Esophagus squamous epithelium (tissue), 5 donors: ENCODE measurements around the gene TXNDC11. TPM values are rescaled to one million over a fixed set of nuclear protein-coding genes. Genes with fewer than 3 reads are reported as not detected.

ENCODE experiments used
- DNase-seq: peaks from one replicate; lab custom pipeline; 2025; lab: John Stamatoyannopoulos, UW
- H3K27ac ChIP-seq, 4 donors: fragments of 200-600 bp; sonication (generic); one replicate each; pipeline ENCODE4 v1.5.1; 2016 to 2019; ENCODE audit warnings: mild to moderate bottlenecking in 1 of 4
- H3K27me3 ChIP-seq, 4 donors: fragments of 200-600 bp; sonication (generic); 1 replicate in 3 of 4; 2 replicates in 1 of 4; pipeline versions ENCODE4 v1.5.1 to v1.6.0; 2017 to 2021; ENCODE audit warnings: antibody characterized with exemption in 1 of 4
- H3K36me3 ChIP-seq, 3 donors: fragments of 200-600 bp; sonication (generic); one replicate each; pipeline ENCODE4 v1.5.1; 2016 to 2019
- H3K4me1 ChIP-seq, 3 donors: fragments of 200-600 bp; sonication (generic); one replicate each; pipeline ENCODE4 v1.5.1; 2017 to 2019
- H3K4me3 ChIP-seq, 4 donors: fragments of 200-600 bp; sonication (generic); 1 replicate in 3 of 4; 2 replicates in 1 of 4; pipeline ENCODE4 v1.5.1; 2016 to 2019; ENCODE audit warnings: mild to moderate bottlenecking in 2 of 4, moderate library complexity in 1 of 4
- H3K9me3 ChIP-seq, 3 donors: fragments of 200-600 bp; sonication (generic); one replicate each; pipeline ENCODE4 v1.5.1; 2016 to 2019
- CTCF ChIP-seq, 6 experiments: fragments of 450-650 bp in 4 of 6; fragments of 200-600 bp in 2 of 6; sonication (generic) in 2 of 6; IDR thresholded peaks; one replicate each; pipeline ENCODE4 v1.5.1; 2016 to 2019; ENCODE audit warnings: antibody characterized with exemption in 6 of 6, mild to moderate bottlenecking in 4 of 6, moderate library complexity in 4 of 6
- POLR2A ChIP-seq, 4 donors: fragments of 450-650 bp; IDR thresholded peaks; one replicate each; pipeline ENCODE4 v1.6.1; 2017; ENCODE audit warnings: antibody characterized with exemption in 4 of 4, mild to moderate bottlenecking in 4 of 4, moderate library complexity in 3 of 4
- WGBS, 2 donors: methylation state at CpG; one replicate each; pipeline ENCODE4 v1.1.5; 2018; 5-methylcytosine and 5-hydroxymethylcytosine counted together
- intact Hi-C: fragments of 100-400 bp; cut with DNase I; formaldehyde crosslinking; loops from one replicate; pipeline ENCODE4 v1.15.0; 2022
- total RNA-seq, 4 donors: library from RNA; depleted of rRNA; stranded (reverse); fragments of >200 nt; gene quantifications; one replicate each; pipeline ENCODE4 v1.1.0, GENCODE V29; 2016
- donor health status: DM: yes; HTN: yes; CAD: no.

The TXNDC11 gene
- total RNA-seq, 4 donors from 2014 or later = 26.0 to 39.1 (median 35.9) TPM

DNA sequence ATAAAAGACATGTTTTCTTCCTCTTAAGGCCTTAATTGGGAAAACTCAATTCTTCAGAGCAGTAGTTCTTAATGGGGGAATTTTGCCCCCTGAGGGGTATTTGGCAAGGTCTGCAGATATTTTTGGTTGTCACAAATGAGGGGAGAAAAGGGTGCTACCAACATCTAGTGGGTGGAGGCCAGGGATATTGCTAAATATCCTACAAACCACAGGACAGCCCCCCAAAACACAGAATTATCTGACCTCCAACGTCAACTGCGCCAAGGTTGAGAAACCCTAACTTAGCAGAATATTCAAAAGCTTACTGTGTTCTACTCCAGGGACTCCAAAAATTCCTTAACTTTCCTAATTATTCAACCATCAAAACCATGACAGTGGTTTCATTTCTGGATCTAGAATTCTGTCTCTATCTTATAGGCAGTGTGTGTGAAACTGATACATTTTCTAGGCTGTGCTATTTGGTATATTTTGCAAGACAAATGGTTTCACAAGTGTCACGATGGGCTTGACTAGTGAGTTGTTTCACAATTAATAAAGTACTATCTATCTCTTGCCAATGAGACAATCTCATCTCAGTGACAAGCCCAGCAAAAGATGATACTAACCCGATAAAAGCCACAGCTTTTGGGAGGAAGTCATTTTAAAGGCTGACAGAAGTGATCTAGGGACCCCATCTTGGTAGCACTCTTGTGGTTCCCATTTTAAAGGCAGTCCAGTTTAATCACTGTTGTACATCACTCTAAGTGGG lies 14.7 kb downstream of the TXNDC11 start:
- H3K4me3 ChIP-seq = no peak overlapping the region
- no peaks in the 10 kb centered on the region for H3K4me1 ChIP-seq
- H3K27me3 ChIP-seq = no peaks in the 10 kb centered on the region
- 76 to 84% methylated on average over 4 of the region's 4 CpGs for WGBS, 2 donors
- H3K36me3 ChIP-seq = peaks cover 11 to 99% (median 15%) of the 10 kb centered on the region in 3 donors
- no peak for DNase-seq
- TF ChIP-seq POLR2A (IDR thresholded peaks at IDR 0.05) (no peak), CTCF (IDR thresholded peaks at IDR 0.05) (no peak)
- intact Hi-C loops = no loop called here
- peak overlapping the region in 1 of 4 donors; percentile 23 for H3K27ac ChIP-seq
- H3K9me3 ChIP-seq = no peaks in the 10 kb centered on the region

GRCh38 chr16:11726008-11726407 lies 16.6 kb downstream of the TXNDC11 start:
- Histone ChIP-seq H3K4me1 (no peaks in the 10 kb centered on the region), H3K27me3 (no peaks in the 10 kb centered on the region), H3K27ac (no peak overlapping the region), H3K4me3 (no peak overlapping the region), H3K9me3 (no peaks in the 10 kb centered on the region), H3K36me3 (peaks cover 13 to 99% (median 13%) of the 10 kb centered on the region in 3 donors)
- intact Hi-C loops = no loop called here
- no peak for TF ChIP-seq POLR2A (IDR thresholded peaks at IDR 0.05)
- no peak for TF ChIP-seq CTCF (IDR thresholded peaks at IDR 0.05)
- no peak for DNase-seq
- WGBS, 2 donors = 90 to 93% methylated on average over 7 to 8 of the region's 8 CpGs

GRCh38 chr16:11725457-11725856 lies 17.2 kb downstream of the TXNDC11 start:
- Histone ChIP-seq H3K4me3 (no peak overlapping the region), H3K9me3 (no peaks in the 10 kb centered on the region), H3K27ac (no peak overlapping the region), H3K4me1 (no peaks in the 10 kb centered on the region), H3K36me3 (peaks cover 15 to 99% (median 17%) of the 10 kb centered on the region in 3 donors), H3K27me3 (no peaks in the 10 kb centered on the region)
- TF ChIP-seq POLR2A (IDR thresholded peaks at IDR 0.05) (no peak), CTCF (IDR thresholded peaks at IDR 0.05) (no peak)
- intact Hi-C loops = no loop called here
- DNase-seq = no peak
- 74 to 86% methylated on average over 1 of the region's 1 CpG for WGBS, 2 donors

DNA sequence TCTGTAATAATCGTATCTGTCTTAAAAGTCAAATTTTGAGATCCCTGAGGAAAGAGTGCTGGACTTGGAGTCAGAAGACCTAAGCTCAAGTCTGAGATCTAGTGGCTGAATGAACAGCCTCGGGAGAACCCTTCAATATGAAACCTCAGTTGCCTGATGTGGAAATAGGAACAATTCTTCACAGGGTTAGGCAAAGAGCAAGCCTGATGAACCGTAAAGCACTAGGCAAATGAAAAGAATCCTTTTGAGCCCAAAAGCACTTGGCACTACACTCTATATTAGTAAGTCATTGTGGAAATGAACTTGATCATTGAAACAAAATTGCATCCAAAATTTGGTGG lies 20.2 kb downstream of the TXNDC11 start:
- Histone ChIP-seq H3K27me3 (no peaks in the 10 kb centered on the region), H3K4me3 (no peak overlapping the region), H3K36me3 (peaks cover 6 to 99% (median 13%) of the 10 kb centered on the region in 3 donors), H3K4me1 (peaks cover 0 to 7% (median 0%) of the 10 kb centered on the region in 3 donors), H3K9me3 (no peaks in the 10 kb centered on the region), H3K27ac (no peak overlapping the region)
- 67 to 84% methylated on average over 3 of the region's 3 CpGs for WGBS, 2 donors
- DNase-seq = no peak
- no peak for TF ChIP-seq CTCF (IDR thresholded peaks at IDR 0.05)
- TF ChIP-seq POLR2A (IDR thresholded peaks at IDR 0.05) = no peak
- intact Hi-C loops = no loop called here

DNA sequence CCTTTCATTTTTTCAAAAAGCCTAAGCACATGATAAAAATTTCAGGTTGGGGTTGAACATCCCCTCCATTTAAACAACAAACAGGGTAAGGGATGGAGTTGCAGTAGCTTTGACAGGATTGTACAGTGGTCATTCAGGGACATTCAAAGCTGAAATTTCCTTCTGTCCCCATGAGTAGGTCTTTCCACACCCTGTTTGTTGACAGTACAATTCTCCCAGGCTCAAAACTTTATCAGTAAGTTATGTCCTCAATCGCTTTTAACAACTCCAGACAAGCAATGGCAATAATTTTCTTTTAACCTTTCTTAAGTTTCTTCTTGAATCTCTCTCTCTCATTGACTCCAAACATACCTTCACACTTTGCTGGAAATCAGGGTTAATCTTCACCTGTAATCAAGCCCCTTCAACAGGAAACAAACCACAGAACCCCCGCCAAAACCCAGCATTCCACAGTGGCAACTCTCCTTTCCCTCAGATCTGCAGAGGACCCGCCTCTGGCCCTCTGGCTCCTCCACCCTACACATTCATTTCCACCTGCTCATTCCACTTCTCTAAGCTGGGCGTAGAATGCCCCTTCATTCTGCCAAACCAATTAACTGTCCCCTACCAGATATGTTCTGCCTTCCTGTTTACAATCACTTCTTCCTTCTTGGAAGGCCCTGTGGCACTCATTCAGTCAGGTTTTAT lies 20.7 kb downstream of the TXNDC11 start:
- intact Hi-C loops = no loop called here
- 83 to 90% methylated on average over 4 of the region's 4 CpGs for WGBS, 2 donors

More for the DNA sequence above, 20.7 kb downstream of the TXNDC11 start:
- H3K4me3 ChIP-seq = no peak overlapping the region
- H3K27me3 ChIP-seq = no peaks in the 10 kb centered on the region
- H3K9me3 ChIP-seq = no peaks in the 10 kb centered on the region
- H3K36me3 ChIP-seq = peaks cover 6 to 100% (median 13%) of the 10 kb centered on the region in 3 donors
- TF ChIP-seq CTCF (IDR thresholded peaks at IDR 0.05) (no peak), POLR2A (IDR thresholded peaks at IDR 0.05) (no peak)
- no peak overlapping the region for H3K27ac ChIP-seq
- H3K4me1 ChIP-seq = peaks cover 0 to 7% (median 0%) of the 10 kb centered on the region in 3 donors
- DNase-seq = no peak
